Activated B cell treated with CpG ODN at 0.5 μM for 24 hours (primary cell): ENCODE data around the gene KCNH3. TPM values are rescaled to one million over a fixed set of nuclear protein-coding genes. Genes with fewer than 3 reads are reported as not detected.

Source experiments
- ATAC-seq: fragments of 200-7000 bp; cut with Tn5 transposase; one replicate; pipeline ENCODE4 v1.10.0; 2021; ENCODE audit warnings: low read depth, mild to moderate bottlenecking, moderate library complexity
- CTCF ChIA-PET: fragments of 350-600 bp; sonication (Branson Sonifier 250); formaldehyde crosslinking; loops from one replicate; lab custom pipeline; 2021; ENCODE audit warnings: antibody characterized with exemption; lab: Charles Lee
- POLR2A ChIA-PET: fragments of 350-600 bp; sonication (Branson Sonifier 250); formaldehyde crosslinking; loops from one replicate; lab custom pipeline; 2021; ENCODE audit warnings: antibody characterized with exemption; lab: Charles Lee
- DNase-seq: peaks from one replicate; pipeline ENCODE4 v3.0.0; 2022
- H3K27ac Mint-ChIP-seq: one replicate; pipeline ENCODE4 v1.8.0; 2020; ENCODE audit warnings: mixed read lengths
- H3K27me3 Mint-ChIP-seq: one replicate; pipeline ENCODE4 v1.8.0; 2021; ENCODE audit warnings: mixed read lengths
- H3K36me3 Mint-ChIP-seq: one replicate; pipeline ENCODE4 v1.8.0; 2021; ENCODE audit warnings: low read depth, mixed read lengths
- H3K4me1 Mint-ChIP-seq: one replicate; pipeline ENCODE4 v1.8.0; 2021; ENCODE audit warnings: mixed read lengths
- H3K4me3 Mint-ChIP-seq: one replicate; pipeline ENCODE4 v1.8.0; 2020; ENCODE audit warnings: mild to moderate bottlenecking, mixed read lengths
- H3K9me3 Mint-ChIP-seq: one replicate; pipeline ENCODE4 v1.8.0; 2020; ENCODE audit warnings: mixed read lengths
- intact Hi-C: fragments of 100-400 bp; cut with micrococcal nuclease; formaldehyde crosslinking; loops from one replicate; pipeline ENCODE4 v1.15.1; 2024
- total RNA-seq: library from RNA; stranded (reverse); gene quantifications from 2 replicates; pipeline ENCODE4 v1.2.3, GENCODE V29; 2022
- TF ChIP-seq, protein P1 (sequence below): fragments of 200-600 bp; IDR thresholded peaks from one replicate; pipeline ENCODE4 v1.8.0; 2022; ENCODE audit warnings: antibody characterized with exemption, mild to moderate bottlenecking

Gene KCNH3
- total RNA-seq, 1 donor from 2014 or later, result 0.44 TPM

DNA sequence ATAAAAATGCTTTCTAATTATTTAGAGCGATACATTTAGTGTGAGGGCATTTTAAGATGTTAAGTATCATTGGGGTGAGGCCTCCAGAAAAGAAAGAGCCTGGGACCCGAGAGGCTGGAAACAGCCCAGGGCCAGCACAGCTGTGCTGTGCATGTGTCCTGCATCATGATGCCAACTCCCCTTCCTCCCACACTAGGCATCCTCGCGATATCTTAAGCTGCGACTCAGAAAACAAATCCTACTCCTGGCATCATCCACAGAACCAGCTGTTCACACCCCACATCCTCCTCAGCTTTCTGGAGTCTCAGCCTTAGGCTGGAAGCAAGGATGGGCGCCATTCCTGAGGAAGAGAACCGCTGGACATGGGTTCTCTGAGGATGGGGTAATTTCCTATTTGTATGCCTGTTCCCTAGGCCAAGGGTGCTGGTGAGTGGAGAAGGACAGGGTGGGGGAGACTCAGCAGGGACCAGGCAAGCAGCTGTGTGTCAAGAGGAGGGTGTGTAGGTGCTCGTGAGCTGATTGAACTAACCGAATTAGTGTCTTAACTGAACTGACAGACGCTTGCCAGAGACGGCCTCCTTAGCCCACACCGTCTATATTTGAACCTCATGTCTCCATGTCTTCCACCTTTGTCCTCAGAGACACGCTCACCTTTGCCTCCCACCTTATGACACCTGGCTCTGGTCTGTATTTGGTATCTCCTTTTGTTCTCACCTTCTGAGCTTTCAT, 44.7 kb downstream of the KCNH3 start:
- no peaks in the 10 kb centered on the region for H3K9me3 Mint-ChIP-seq
- H3K4me3 Mint-ChIP-seq, result no peak overlapping the region
- H3K36me3 Mint-ChIP-seq, result peaks cover 33% of the 10 kb centered on the region
- CTCF ChIA-PET, result interaction anchor here (1.0 to 1.3 kb wide), 2 partner anchors 30 to 295 kb away, joined by 3 read pairs; no protein-coding TSS in a partner anchor
- H3K27ac Mint-ChIP-seq, result no peak overlapping the region
- DNase-seq (no peak), ATAC-seq (no peak)
- peaks cover 11% of the 10 kb centered on the region for H3K4me1 Mint-ChIP-seq
- H3K27me3 Mint-ChIP-seq, result no peaks in the 10 kb centered on the region
- intact Hi-C loops, result loop anchor here (5.0 kb wide), 1 partner anchor 39 kb away; the partner anchor contains the start of gene PRPF40B
- POLR2A ChIA-PET, result no interaction called here
- TF ChIP-seq, protein P1, sequence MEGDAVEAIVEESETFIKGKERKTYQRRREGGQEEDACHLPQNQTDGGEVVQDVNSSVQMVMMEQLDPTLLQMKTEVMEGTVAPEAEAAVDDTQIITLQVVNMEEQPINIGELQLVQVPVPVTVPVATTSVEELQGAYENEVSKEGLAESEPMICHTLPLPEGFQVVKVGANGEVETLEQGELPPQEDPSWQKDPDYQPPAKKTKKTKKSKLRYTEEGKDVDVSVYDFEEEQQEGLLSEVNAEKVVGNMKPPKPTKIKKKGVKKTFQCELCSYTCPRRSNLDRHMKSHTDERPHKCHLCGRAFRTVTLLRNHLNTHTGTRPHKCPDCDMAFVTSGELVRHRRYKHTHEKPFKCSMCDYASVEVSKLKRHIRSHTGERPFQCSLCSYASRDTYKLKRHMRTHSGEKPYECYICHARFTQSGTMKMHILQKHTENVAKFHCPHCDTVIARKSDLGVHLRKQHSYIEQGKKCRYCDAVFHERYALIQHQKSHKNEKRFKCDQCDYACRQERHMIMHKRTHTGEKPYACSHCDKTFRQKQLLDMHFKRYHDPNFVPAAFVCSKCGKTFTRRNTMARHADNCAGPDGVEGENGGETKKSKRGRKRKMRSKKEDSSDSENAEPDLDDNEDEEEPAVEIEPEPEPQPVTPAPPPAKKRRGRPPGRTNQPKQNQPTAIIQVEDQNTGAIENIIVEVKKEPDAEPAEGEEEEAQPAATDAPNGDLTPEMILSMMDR, result no peak

DNA sequence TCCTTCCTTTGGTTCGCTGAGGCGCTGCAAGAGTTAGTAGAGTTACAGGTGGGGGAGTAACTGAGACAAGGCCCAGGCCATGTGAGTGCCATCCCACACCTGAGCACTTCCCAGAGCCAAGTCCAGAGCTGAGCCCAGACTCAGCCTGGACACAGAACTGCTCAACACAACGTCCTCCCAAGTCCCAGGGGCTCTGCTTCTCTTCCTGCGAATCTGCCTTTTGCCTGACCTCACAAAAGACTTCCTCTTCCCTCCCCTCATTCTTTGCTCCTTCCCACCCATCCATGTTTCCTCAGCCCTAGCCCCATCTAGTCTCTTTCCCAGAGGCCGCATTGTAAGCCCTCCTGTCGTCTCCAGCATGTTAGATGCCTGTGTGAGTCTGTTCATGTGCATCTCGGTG, 45.8 kb downstream of the KCNH3 start:
- no peaks in the 10 kb centered on the region for H3K27me3 Mint-ChIP-seq
- TF ChIP-seq, protein P1, result no peak
- H3K4me1 Mint-ChIP-seq, result peaks cover 11% of the 10 kb centered on the region
- H3K4me3 Mint-ChIP-seq, result no peak overlapping the region
- H3K36me3 Mint-ChIP-seq, result peaks cover 31% of the 10 kb centered on the region
- DNase-seq, result no peak
- no peaks in the 10 kb centered on the region for H3K9me3 Mint-ChIP-seq
- ChIA-PET CTCF (interaction anchor here (1.3 kb wide), 1 partner anchor 296 kb away, joined by 3 read pairs; no protein-coding TSS in a partner anchor), POLR2A (no interaction called here)
- intact Hi-C loops, result loop anchor here (5.0 kb wide), 1 partner anchor 38 kb away; the partner anchor contains the start of gene PRPF40B
- no peak for ATAC-seq
- H3K27ac Mint-ChIP-seq, result no peak overlapping the region

DNA sequence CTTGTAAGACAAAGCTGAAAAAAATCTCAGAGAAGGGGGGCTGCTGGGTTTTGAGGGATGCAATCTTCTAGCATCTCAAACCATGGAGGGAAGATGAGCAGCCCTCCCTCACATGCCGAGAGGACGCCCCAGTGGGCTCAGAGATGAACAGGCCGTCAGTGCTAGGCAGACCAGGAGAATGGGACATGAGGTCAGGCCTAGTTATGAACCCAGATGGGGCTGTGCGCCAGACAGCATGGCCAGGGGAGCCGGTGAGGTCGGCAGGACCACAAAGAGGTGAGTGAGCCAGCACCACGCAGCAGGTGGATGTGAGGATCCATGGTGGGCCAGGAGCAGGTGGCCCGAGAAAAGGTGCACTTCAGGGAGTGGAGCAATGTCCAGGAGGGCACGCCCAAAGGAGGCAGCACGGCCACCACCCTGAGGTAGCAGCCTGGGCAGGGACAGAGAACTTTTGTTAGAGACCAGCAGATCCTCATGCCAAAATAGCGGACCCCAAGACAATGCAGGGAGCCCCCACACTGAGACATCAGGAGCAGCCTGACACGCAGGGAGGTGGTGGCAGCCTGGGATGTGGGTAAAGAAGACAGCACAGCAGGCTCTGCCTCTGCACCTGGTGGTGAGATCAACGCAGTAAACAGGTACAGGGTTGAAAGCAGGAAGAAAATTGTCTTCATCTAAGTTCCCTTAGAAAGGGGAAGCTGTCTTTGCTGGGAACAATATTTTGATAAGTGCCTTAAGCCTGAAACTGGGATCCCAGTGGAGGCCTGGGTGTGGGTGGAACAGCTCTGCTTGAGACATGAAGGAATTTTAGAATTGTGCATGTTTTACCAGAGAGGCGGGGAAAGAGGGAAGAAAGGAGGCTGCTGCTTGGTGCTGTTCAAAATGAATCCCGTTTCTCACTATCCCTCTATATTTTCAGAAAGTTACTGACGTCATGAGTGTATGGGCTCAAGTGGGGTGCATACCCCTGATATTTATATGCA, 46.9 kb downstream of the KCNH3 start:
- H3K27me3 Mint-ChIP-seq, result no peaks in the 10 kb centered on the region
- CTCF ChIA-PET, result no interaction called here
- peaks cover 35% of the 10 kb centered on the region for H3K36me3 Mint-ChIP-seq
- POLR2A ChIA-PET, result no interaction called here
- no peak for ATAC-seq
- H3K4me3 Mint-ChIP-seq, result no peak overlapping the region
- H3K27ac Mint-ChIP-seq, result no peak overlapping the region
- intact Hi-C loops, result no loop called here
- peaks cover 6% of the 10 kb centered on the region for H3K4me1 Mint-ChIP-seq
- no peak for DNase-seq
- H3K9me3 Mint-ChIP-seq, result peaks cover under 1% of the 10 kb centered on the region
- TF ChIP-seq, protein P1, result no peak

DNA sequence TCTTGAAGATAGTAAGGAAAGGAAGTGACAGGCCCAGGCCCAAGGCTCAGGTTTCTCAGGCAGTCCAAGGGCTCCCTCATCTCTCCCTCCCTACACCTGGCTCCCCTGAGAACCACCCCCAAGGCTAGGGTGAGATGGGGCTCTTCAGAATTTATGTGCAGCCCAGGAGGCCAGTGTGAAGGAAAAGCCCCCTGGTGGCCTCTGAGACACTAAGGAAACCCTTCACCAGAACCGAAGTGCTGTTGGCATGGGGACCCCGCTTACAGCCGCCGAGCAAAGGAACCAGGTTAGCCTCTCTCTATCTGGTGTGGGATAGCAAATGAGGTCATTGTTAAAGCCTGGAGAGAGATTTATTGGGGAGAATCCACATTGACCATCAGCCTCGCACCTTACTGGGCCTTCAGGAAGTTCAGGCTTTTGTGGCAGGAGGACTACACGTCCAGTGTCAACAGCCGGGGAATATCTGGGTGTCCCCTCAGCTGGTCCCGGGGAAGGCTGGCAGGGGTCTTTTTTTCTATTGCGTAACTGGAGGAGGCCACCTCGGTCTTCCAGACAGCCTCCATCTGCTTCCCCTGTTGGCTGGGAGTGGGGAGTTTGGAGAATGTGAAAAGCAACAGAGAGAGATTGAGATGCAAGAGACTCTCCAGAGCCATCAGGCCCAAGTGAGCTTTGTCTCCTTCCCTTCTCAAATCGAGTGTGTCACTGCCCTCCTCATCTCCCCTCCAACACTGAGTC, 48.5 kb downstream of the KCNH3 start:
- Mint-ChIP-seq H3K27me3 (no peaks in the 10 kb centered on the region), H3K4me3 (no peak overlapping the region), H3K27ac (no peak overlapping the region), H3K36me3 (peaks cover 39% of the 10 kb centered on the region), H3K9me3 (peaks cover 4% of the 10 kb centered on the region), H3K4me1 (peaks cover 3% of the 10 kb centered on the region)
- POLR2A ChIA-PET, result no interaction called here
- ATAC-seq (no peak), DNase-seq (no peak)
- intact Hi-C loops, result no loop called here
- TF ChIP-seq, protein P1, result no peak
- CTCF ChIA-PET, result no interaction called here
